Activated CD4-positive, CD25-positive, alpha-beta regulatory T cell treated with anti-CD3 and anti-CD28 coated beads, Interleukin-2, amount 50 U/mL, for 72 hours (primary cell): ENCODE measurements around the gene RELL1.

ENCODE experiments used
- DNase-seq: peaks from one replicate; pipeline ENCODE4 v3.0.0; 2021

Gene RELL1

DNA sequence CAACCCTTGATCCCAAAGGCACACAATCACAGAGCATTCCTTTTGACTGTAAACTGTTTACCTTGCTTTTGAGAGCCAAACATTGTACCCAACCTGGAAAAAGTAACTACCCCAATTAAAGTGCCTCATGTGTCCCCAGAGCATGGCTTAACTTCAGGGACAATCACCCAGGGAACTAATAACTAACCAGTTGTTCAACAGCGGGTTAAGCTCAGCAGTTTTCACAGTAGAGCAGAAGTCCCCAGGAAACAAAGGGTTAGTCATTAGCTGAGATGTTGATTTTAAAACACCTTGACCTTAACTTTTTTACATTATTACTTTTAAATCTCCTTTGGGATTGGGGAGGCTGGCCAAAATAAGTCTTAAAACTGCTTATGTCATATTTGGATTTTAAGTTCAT lies 94.8 kb downstream of the RELL1 start:
- DNase-seq: no peak

DNA sequence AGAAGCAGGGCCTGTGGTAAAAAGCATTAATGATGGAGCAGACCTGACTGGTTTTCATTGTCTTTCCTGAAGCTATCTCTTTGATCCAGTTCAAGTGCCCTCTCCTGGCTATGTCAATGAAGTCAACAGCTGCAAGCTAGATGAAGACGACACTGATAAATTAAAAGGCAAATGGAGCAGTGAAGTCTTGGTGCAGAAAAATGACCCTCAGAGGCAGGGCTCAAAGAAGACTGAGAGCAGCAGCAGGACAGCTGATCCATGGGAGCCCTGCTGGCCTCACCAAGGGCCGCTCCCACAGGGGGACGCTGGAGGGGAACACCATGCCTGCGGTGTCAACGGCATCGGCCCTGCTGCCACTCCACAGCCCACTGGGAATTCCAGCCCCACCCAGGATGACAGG lies 96.2 kb downstream of the RELL1 start:
- DNase-seq: no peak

DNA sequence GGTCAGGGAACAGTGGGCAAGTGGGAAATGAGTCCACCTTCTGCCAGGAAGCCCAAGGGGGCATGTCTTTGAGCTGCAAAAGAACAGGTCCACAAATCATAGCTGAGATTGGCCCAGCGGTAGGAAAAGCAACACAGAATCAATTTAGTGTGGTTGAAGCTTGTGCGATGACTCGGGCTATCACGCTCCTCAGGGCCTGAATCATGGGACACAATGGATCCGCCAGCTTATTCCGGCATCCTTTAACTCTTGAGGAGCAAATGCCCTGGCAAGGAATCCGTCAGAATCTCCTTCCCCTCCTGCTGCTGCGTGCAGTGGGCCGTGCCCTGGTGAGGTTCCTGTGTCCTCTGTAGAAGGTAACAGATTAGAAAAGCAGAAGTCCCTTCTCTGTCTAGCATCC lies 98.0 kb downstream of the RELL1 start:
- no peak for DNase-seq

DNA sequence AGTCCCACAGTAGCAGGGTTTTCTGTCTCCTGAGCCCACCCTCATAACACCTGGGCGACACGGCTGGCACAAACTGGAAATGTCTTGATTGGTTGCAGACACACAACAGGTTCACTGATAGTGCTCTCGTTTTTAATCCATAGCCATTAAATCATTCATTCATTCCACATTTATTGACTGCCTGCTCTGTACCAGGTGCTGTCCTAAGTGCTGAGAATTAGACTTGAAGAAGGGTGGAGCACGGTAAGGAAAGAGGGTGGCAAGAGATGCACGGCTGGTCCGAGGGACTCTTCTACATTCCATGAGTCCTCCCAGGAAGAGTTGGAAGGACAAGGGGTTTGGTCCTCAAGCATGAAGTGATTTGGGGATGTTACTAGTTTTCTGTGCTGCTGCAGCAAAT lies 100.0 kb downstream of the RELL1 start:
- DNase-seq: no peak

DNA sequence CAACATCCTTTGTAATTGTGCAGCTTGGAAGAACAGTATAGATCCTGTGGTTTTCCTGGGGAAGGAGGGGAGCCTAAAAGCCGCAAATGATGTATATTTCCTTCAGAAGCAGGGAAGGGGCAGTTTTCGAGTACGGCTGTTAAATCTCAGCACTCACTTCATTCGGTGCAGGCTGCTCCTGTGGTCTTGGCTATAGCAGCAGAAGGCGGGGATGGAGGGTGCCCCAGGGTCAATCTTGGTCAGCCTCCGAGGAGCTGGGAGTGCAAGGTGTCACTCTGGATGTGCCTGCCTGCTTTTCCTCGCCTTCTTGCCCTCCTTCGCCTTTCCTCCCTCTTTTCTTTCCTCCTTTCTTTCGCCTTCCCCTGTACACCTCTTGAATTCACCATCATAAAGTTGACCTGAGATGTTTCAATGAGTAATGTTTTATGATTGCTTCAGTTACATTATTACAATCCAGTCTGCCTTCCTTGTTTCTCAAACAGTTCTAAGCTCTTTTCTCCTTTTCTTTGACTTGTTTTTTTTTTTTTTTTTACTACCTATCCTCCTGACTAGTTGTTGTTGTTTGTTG lies 101.6 kb downstream of the RELL1 start:
- DNase-seq: no peak

DNA sequence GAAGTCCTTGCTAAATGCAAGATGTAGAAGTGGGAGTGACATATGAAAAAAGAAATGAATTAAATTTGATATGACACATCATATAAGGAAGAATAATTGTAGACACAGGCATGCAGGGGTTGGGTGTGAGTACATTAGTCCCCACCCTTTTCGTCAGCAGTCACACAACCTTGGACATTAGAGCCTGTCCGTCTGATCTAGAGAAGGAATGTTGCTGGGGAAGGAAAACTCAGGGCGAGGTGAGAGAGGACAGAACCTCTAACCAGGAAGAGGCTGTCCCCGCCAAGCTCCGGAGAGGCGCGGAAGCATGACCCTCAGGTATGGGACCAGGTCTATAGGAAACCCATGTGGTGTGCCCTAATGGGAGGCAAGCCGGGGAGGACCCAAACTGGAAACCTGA lies 102.1 kb downstream of the RELL1 start:
- no peak for DNase-seq

DNA sequence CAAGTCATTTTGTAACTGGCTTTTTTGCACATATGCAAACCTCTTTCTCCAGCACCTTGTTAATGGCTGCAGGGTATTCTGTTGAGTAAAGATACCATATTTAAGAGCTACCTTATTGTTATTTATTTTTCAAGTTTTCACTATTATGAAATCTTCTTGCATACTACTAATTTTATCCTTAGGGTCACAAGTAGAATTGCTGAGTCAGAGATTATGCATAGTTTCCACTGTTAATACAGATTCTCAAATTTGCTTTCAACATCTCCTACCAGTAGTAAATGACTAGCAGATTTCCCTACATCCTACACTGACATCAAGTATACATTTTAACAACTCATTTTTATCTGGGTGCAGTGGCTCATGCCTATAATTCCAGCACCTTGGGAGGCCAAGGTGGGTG lies 112.6 kb downstream of the RELL1 start:
- DNase-seq: no peak

DNA sequence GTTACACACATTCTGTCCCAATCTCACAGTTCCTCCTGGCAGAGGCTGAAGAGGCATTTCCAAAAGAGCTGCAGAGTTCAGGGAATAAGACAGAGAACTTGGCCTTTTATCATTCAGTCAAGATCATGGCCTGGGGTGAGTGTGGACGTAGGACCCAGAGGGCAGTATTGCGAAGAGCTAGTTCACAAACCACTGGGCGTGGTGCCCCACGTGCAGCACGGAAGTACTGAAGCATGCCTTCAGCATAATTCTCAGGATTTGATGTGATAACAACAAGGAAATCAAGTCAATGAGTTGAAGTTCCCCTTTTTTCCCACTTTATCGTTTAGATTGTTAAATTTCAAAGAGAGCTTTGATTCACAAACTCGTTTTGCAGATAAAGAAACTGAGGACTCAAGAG lies 117.7 kb downstream of the RELL1 start:
- no peak for DNase-seq

DNA sequence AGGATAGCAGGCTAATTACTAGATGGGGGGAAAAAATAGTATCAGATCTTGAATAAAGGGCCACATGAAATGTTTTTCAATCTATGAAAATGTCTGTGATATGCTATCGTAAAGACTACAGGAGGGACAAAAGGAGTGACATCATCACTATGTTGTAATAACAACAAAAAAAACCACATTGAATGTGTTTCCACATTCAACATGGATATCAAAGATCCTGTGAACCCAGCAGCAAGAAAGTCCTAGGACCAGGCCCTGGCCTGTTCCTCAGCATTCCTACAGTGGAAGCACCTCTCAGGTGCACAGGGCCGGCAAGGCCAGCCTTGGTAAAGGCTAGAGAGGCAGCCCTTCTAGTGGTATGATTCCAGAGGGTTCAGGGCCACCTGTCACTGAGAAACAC lies 118.3 kb downstream of the RELL1 start:
- no peak for DNase-seq

DNA sequence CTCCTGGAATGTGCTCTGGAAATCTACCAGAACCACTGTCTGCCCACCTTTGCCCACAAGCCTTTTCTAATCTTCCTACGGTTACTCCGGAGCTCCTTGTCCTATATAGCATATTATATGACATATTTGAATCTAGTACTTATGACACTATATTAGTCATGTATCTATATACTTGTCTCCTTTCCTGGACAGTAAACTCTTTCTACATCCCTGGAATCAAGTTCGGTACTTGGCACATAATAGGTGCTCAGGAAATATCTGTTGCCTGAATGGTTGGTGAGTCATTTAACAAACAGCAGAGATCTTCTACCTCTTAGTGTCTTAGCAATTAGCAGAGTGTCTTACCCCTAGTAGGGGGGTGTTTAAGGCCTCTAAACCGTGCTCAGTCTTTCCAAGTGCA lies 123.6 kb downstream of the RELL1 start:
- DNase-seq: no peak

DNA sequence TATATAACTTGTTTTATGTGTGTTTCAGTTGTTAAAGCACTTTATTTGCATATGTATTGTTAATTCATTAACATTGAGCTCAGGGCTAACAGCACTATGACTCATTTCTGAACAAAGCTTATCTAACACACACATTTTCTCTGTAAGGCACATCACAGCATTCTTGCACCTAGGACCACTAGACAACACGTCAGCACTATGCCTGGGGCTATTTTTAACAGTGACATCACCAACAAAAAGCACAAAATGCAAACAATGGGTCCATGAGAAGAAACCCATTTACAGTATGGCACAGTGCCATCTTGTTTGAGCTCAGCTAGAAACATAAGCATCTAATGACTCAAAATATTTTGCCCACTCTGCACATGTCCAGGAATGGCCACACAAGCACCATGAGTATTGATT lies 124.4 kb downstream of the RELL1 start:
- no peak for DNase-seq

DNA sequence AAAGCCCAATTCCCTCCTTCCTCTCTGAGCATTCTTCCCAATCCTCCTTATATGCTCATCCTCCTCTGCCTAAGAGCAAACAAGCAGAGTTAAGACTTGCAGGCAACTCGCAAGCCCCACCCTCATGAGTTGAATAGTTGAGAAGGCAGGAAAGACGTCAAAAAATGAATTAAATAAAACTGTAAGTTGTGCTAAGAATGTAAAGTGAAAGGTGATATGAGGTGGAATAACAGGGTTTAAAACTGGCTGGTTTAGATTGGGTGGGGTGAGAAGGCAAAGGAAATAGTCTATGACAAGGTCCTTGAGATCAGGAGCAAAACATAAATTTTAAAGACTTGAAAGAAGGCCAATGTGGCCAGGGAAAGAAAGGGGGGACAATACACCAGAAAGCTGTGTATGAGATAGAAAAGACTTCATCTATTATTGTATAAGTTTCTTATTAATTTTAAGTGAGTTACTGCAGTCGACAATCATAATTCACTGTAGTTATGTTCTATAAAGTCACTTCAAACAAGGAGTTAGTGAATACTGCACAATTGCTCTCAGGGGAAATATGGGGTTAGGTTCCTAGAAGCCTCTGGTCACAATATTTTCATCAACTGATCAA lies 124.9 kb downstream of the RELL1 start:
- no peak for DNase-seq
